ENCODE results near the gene PHLDA2. TPM values are rescaled to one million over a fixed set of nuclear protein-coding genes. Genes with fewer than 3 reads are reported as not detected.

The PHLDA2 gene
- total and polyA plus RNA-seq, 9 of the 15 experiments (the other 6 are each of a cell fraction or from before 2014, with no cell fraction given): 0.43 to 42.4 (median 4.7) TPM

GRCh38 chr11:2929531-2929949 lies 320 bp upstream of the PHLDA2 start (continued):
- TF ChIP-seq, protein P1, sequence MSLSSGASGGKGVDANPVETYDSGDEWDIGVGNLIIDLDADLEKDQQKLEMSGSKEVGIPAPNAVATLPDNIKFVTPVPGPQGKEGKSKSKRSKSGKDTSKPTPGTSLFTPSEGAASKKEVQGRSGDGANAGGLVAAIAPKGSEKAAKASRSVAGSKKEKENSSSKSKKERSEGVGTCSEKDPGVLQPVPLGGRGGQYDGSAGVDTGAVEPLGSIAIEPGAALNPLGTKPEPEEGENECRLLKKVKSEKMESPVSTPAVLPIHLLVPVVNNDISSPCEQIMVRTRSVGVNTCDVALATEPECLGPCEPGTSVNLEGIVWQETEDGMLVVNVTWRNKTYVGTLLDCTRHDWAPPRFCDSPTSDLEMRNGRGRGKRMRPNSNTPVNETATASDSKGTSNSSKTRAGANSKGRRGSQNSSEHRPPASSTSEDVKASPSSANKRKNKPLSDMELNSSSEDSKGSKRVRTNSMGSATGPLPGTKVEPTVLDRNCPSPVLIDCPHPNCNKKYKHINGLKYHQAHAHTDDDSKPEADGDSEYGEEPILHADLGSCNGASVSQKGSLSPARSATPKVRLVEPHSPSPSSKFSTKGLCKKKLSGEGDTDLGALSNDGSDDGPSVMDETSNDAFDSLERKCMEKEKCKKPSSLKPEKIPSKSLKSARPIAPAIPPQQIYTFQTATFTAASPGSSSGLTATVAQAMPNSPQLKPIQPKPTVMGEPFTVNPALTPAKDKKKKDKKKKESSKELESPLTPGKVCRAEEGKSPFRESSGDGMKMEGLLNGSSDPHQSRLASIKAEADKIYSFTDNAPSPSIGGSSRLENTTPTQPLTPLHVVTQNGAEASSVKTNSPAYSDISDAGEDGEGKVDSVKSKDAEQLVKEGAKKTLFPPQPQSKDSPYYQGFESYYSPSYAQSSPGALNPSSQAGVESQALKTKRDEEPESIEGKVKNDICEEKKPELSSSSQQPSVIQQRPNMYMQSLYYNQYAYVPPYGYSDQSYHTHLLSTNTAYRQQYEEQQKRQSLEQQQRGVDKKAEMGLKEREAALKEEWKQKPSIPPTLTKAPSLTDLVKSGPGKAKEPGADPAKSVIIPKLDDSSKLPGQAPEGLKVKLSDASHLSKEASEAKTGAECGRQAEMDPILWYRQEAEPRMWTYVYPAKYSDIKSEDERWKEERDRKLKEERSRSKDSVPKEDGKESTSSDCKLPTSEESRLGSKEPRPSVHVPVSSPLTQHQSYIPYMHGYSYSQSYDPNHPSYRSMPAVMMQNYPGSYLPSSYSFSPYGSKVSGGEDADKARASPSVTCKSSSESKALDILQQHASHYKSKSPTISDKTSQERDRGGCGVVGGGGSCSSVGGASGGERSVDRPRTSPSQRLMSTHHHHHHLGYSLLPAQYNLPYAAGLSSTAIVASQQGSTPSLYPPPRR (CRISPR knock-in tag; IDR thresholded peaks at IDR 0.05; ENCODE audit: borderline replicate concordance): no peak
- TF ChIP-seq PRPF4 (IDR thresholded peaks at IDR 0.05; ENCODE audit: insufficient read depth, low read depth, low read length, poor library complexity, severe bottlenecking): no peak
- TF ChIP-seq GATA2 (CRISPR knock-in tag; IDR thresholded peaks at IDR 0.05): no peak
- TF ChIP-seq ELF1 (tag; IDR thresholded peaks at IDR 0.05): no peak
- TF ChIP-seq PHF8 (IDR thresholded peaks at IDR 0.05; ENCODE audit: borderline replicate concordance, low read length): 0 out of 2 replicates have a peak, but pooled peaks have one; percentile 7
- no peak for TF ChIP-seq SMARCA5 (IDR thresholded peaks at IDR 0.05)
- TF ChIP-seq GTF2E2 (tag; IDR thresholded peaks at IDR 0.05): no peak
- TF ChIP-seq ZNF175 (CRISPR knock-in tag; IDR thresholded peaks at IDR 0.05; ENCODE audit: low read depth): no peak
- no peak for TF ChIP-seq PCBP1 (IDR thresholded peaks at IDR 0.05; ENCODE audit: low read depth, low read length, poor library complexity, severe bottlenecking)
- no peak for TF ChIP-seq PYGO2 (tag; IDR thresholded peaks at IDR 0.05)
- no peak for TF ChIP-seq ZNF561 (CRISPR knock-in tag; conservative IDR thresholded peaks at IDR 0.05)
- no peak for TF ChIP-seq ZNF830 (CRISPR knock-in tag; IDR thresholded peaks at IDR 0.05)
- TF ChIP-seq CXXC5 (CRISPR knock-in tag; IDR thresholded peaks at IDR 0.05): no peak
- no peak for TF ChIP-seq TAF15 (IDR thresholded peaks at IDR 0.05; ENCODE audit: low read depth, low read length)
- no peak for TF ChIP-seq BRCA1 (IDR thresholded peaks at IDR 0.05)
- no peak for TF ChIP-seq BRCA1 (CRISPR knock-in tag; IDR thresholded peaks at IDR 0.05)
- TF ChIP-seq NR3C1 (CRISPR knock-in tag; IDR thresholded peaks at IDR 0.05): no peak
- no peak for TF ChIP-seq ELF2 (CRISPR knock-in tag; IDR thresholded peaks at IDR 0.05)
- no peak for TF ChIP-seq CEBPG (CRISPR knock-in tag; IDR thresholded peaks at IDR 0.05)
- TF ChIP-seq CEBPG (tag; conservative IDR thresholded peaks at IDR 0.05 in 1 of 2, IDR thresholded peaks at IDR 0.05 in 1 of 2): no peak
- peak; percentile 20 for TF ChIP-seq SMAD1 (IDR thresholded peaks at IDR 0.05; ENCODE audit: low read depth, low read length, partially characterized antibody)
- TF ChIP-seq CCAR2 (IDR thresholded peaks at IDR 0.05; ENCODE audit: low read depth, low read length): no peak
- no peak for TF ChIP-seq MXI1 (IDR thresholded peaks at IDR 0.05; ENCODE audit: low read depth, low read length)
- no peak; the same call in 1 of the 2 replicates for TF ChIP-seq MTA3 (IDR thresholded peaks at IDR 0.05; ENCODE audit: borderline replicate concordance)
- TF ChIP-seq PTBP1 (IDR thresholded peaks at IDR 0.05; ENCODE audit: low read depth, low read length): no peak
- no peak for TF ChIP-seq NFATC3 (IDR thresholded peaks at IDR 0.05)
- no peak for TF ChIP-seq FOXA3 (CRISPR knock-in tag; conservative IDR thresholded peaks at IDR 0.05 in 1 of 2, IDR thresholded peaks at IDR 0.05 in 1 of 2)
- no peak for TF ChIP-seq SIX5 (IDR thresholded peaks at IDR 0.05; ENCODE audit: borderline replicate concordance in 1 of 2, insufficient read depth in 1 of 2, low read depth in 1 of 2, low read length in 2 of 2)

Data from K562 (cell line).